HG02678 (cell line): ENCODE results near the gene HIVEP1.

ENCODE experiments used
- ATAC-seq: cut with Tn5 transposase; IDR thresholded peaks from one replicate; pipeline ENCODE4 v1.9.1; 2021; ENCODE audit warnings: mild to moderate bottlenecking, moderate library complexity; ENCODE audit not compliant: unreplicated experiment

The HIVEP1 gene

DNA sequence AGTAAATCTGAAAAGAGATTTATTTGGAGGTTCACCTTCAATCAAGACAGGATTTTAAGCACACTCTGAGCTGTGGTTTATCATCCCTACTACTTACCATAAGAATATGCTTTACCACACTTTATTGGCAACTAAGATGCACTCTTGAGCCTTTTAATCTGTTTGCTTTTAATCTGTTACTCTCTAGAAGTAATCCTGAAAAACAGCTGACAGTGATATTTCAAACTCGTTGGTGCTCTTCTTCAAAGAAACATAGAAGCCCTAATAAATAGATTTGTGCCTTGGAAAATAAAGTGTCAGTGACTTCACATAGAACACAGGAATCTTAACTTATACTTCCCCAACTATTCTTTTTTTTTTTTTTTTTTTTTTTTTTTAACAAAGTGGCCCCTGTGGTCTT, 102.9 kb downstream of the HIVEP1 start:
- no peak for ATAC-seq

DNA sequence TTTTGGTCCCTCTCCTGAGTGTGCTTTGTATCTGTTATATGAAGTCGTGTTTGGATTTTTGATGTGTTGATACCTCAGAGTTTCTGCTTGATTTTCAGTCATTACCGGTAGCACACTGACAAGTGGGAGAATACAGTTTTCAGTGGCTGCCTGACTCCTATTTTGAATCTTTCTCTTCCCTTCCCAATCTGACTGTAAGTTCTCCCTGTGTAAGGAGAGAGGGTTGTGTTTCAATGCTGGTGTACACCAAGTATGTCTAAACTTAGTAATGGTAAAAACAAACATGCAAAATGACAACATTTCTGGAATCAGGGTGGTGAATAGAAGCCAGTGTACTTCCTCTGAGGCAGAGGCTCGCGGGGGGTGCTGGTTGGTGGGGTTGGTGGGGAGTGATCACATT, 103.4 kb downstream of the HIVEP1 start:
- no peak for ATAC-seq

DNA sequence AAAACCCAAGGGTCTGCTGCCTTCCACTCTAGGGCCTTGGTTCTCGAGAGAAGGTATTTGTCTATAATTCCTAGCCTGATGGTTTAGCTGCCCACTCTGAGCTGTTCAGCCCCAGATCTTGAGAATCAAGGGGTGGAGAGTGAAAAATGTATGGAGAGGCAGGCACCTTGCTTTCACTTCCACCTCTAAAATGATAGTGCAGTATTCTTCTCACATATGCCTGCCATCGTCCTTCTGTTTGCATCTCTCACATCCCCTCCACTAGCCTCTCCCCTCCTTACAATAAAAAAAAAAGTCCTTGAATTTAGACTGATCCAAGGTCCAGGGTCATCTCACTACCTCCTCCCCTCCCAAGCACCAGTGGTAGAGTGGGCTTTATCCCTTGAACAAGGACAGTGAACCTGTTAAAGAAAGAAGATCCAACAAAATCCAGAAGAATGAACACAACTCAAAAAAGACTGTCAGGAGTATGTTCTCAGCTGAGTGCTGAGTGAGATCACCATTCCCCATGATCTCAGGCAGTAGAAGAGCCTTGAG, 104.2 kb downstream of the HIVEP1 start:
- ATAC-seq, result no peak

DNA sequence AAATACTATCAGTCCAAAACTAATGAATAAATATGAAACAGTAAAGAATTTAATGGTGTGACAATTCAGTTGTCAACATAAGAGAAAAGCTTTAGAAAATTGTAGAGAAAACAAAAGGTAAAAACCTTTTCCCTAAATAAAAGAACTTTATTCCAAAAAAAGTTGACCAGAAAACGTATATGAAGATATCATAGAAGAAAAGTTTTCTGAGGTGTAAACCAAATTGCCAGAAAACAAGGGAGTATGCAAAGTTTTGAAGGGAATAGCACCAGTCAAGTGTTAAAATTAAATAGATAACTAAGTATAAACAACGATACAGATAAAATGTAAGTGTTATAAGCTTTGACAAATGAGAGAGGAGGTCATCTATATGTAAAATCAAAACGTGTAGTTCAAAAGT, 104.9 kb downstream of the HIVEP1 start:
- no peak for ATAC-seq

DNA sequence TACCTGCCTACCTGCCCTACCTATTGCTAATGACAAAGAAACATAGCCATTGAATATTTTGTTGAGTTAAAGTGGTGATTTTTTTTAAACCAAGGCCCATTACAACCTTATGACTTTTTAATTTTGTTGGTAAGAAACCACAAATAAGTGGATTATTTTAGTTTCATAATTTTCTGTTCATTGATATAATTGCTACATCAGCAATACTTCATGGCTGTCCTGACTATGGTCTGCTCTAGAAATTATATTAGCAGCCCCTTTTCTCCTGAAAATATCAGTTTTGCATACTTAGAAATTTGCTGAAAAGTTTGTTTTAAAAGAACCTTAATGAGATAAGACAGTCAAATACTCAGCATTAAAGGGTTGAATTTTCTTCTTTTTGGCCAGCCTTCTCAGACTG, 106.5 kb downstream of the HIVEP1 start:
- no peak for ATAC-seq

DNA sequence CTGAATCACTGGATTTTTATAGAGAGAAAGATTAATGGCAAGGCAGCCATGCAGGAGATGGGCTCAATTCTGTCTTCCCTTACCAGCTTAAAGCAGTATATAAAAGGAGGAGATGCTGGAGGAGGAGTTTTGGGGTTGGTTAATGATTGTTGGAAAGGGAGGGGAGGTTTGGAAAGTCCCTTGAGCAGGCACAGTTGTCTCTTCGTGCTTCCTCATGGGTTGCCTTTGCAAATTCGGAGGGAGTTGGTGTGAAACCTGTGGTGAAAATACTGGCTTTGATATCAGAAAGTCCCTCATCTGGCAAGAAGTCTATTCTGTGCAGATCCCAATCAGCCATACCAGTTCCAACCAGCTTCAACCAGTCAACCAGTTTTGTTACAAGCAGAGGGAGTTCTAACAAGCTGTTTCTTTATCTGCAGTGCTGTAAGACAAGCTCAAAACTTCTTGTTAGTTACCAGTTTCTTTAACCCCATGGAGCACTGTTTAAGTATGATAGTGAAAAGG, 107.0 kb downstream of the HIVEP1 start:
- ATAC-seq, result peak; percentile 75

DNA sequence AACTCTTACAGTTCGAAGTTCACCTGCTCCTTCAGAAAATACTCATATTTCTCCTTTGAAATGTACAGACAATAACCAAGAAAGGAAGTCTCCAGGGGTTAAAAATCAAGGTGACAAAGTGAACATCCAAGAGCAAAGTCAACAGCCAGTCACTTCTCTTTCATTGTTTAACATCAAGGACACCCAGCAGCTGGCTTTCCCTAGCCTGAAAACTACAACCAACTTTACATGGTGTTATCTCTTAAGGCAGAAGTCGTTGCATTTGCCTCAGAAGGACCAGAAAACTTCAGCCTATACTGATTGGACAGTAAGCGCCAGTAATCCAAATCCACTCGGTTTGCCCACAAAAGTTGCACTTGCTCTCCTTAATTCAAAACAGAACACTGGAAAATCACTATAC, 113.3 kb downstream of the HIVEP1 start:
- ATAC-seq, result no peak

DNA sequence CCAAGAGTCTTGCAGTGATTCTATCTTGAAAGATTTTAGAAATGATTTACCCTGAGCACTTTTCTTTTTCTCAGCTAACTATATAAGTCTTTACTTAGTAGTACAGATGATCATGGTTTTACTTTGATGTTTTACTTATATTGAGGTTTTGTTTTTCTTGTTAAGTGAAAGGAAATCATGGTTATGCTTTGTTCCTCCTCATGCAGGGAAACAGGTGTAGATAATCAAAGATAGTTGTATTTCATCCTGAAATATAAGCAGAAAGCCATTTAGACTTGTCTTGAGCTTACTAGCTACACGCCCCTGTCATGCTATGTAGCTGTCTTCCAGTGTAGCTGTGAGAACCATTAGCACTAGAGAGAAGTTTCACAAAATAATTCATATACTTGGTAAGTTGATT, 113.9 kb downstream of the HIVEP1 start:
- ATAC-seq, result no peak

DNA sequence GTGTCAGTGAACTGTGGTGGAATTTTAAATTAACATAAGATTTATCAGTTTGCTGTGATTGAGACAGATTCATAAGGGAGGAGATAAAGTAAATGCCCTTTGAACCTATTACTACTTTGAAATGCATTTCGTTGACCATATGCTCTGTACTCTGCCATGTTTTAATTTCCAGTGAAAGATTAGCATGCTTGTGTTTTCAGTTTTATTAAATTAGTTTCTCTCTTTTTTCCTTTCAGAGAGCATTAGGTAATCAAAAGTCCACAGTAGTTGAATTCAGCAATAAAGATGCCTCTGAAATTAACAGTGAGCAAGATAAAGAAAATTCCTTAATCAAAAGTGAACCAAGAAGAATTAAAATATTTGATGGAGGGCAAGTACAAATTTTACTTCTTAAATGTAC, 117.4 kb downstream of the HIVEP1 start:
- ATAC-seq, result no peak

DNA sequence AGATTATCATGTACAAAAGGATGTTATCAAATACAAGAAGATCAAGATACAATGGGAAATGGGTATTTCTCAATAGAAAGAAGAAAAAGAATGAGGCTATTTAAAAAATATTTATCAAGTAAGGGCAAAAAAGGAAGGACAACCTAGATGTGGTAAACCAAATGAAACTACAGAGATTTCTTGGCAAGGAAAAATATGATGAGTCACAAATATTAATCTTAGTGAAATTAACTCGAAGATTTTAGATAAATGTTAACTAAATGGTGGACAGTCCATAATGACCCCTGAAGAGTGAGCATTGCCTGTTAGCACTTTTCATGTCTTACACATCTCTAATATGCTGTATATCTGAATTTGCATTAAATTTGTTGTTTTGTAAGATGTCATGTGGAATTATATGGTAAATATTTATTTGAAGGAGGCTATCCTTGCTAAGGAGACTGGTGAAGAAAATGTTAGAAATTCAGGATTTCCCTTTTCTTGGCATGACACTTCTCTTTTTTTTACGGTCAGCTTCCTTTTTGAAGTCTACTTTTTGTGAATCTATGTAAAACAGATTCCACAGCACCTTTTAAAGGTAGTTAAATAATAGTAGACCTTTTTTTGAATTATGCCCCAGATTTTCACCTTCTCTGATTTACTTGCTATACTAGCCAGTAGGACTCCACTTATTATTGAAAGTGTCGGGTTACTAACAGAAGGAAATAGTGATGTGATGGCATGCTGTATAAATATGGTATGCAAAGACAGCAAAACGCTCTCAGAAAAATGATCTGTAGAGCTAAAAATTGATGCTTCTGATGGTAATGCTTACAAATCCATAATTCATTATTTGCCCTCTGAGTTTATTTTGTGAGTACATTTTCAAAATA, 120.5 kb downstream of the HIVEP1 start:
- ATAC-seq, result no peak

DNA sequence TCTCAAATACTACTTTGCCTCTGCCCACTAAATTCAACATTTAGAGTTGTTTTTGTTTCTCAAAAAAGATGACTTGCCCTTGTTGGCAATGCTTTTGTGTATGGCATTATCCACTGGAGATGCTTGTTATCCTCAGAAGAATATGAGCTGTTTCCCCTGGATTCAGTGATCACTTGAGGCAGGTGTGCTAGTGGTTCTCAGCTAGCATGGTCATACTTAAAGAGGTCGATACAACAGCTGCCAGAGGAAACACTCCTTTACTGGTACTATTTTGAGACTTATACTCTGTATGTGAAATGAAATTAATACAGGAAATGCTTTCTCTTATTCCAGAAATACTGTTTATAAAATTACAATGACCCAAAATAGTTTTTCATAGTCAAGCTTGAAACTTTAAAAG, 122.5 kb downstream of the HIVEP1 start:
- no peak for ATAC-seq

DNA sequence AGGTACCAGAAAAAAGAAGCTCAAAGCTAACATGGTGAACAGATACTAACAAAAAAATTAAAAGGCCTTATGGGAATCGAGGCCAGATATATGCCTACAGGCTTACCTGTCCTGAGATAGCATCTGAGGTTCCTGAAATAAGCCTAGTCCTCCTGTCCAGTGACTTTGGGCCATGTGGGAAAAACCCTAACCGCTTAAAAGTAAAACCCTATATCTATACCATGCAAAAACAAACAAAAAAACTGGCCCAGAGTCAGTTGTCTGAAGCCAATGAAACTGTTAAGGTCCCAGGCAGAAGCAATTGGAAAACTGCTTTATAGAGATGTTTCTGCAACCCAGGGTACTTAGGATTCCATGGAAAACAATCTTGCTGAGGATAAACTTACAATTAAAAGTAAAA, 122.9 kb downstream of the HIVEP1 start:
- no peak for ATAC-seq

DNA sequence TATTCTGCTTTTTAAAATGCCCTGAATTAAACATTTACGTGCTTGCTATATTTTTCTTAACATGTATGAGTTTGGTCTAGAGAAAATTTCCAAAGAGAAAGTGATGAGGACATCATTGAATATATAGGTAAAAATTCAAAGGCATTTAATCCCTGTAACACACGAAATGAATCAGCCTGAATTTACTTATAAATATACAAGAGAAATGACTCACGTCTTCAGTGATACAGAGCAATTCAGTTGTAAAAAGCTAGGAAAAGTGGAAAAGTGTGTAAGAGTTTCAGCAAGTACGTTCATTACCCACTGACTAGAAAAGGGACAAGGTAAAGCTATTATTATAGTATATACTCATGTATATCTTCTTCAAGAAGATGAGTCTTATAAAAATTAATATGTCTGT, 124.8 kb downstream of the HIVEP1 start:
- ATAC-seq, result no peak

DNA sequence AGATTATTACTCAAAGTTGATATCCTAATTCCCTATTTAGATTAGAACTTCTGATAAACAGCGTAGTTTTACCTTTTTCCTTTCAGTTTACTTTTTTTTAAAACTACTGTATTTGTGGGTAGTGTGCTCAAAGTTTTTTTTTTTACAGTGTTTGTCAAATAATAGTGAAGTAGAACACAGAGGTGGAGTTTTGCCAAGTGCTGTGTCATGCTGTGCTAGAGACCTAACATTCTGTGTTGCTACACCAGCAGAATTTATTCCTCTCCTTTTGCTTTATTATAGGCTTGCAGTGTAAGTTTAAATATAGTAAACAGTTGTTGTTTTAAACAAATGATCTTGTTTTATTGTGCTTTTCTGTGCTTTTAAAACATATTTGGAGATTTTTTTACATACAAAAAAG, 125.4 kb downstream of the HIVEP1 start:
- no peak for ATAC-seq

DNA sequence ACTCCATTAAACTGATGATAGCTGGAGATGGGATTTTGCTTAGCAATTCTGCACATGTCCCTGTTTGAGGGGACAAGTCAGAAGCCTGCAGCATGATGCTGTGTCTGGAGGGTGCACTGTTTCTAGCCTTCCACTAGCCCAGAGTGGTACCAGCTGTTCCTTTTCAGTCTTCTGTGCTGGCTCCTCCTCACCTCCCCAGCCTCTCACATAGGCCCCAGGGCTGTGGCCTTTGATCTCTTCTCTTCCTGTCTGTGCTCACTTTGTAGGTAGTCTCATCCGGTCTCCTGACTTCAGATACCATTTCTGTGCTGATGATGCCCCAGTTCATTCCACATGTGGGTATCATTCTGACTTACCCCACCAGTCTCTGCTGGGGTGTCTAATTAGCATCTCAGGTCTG, 126.3 kb downstream of the HIVEP1 start:
- ATAC-seq, result no peak

DNA sequence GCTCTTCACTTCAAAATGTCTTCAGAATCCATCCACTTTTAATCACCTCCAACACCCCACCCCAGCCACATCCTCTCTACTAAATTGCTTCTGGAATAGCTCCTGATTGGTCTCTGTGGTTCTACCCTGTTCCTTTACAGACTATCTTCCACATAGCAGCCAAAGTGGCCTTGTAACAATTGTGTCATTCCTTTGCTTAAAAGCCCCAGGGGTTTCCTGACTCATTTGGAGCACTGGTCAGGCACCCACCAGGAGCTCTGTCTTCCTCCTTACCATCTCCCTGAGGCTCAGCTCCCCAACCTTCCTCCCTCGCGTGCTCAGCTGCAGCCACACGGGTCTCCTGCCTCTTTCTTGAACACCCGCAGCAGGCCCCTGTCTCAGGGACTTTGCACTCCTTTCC, 126.8 kb downstream of the HIVEP1 start:
- no peak for ATAC-seq

DNA sequence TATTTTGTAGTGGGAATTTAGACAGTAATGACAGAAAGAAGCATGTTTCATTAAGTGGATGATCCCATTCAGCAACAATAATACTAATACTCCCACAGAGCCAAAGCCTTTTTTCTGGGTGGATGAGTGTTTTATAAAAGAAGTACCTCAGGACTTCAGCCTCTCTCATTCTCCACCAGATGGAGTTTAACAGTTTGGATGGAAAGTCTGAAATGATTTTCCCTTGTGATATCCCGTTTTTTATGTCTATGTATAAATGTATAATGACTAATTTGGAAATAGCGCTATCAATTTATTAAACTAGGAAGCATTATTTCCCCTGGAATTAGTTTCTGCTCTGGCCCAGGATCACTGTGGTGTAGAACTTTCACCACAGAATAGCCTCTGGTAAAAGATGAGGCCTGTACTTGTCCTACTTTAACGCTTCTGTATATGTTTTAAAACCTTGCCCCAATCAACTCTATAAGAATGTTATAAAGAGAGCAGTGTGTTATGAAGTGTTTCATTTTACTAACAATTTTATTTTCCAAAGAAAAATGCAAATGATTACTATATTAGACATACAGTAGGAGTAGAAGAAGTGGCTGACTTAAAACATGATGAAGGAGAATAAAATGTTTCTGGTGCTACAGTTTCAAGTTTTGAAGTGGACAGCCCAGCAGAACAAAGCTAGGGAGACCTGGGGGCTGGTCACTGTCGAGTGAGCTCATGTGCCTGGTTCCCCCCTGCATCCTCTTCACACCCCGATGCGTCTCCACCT, 135.6 kb downstream of the HIVEP1 start:
- ATAC-seq, result no peak

DNA sequence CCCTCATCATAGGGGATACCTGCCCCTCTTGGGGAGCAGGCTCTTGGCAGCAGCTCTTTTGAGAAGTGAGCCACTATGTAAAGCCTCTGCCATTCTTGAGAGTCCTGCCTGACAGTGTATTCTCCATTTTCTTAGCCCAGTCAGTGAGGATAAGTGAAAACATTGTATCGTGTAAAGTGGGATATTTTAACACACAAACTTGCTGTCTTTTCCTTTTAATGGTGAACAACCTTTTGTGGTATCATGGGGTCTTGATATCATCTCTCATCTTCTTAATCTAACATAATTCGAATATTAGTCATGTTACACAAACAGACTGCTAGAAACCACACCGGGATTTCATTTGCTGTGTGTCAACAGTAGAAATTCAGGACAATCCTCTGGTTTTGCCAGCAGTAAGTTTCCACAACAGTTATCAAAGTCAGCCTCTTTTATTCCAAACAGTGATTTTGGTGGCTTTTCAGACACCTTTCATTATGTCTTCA, 136.2 kb downstream of the HIVEP1 start:
- no peak for ATAC-seq

DNA sequence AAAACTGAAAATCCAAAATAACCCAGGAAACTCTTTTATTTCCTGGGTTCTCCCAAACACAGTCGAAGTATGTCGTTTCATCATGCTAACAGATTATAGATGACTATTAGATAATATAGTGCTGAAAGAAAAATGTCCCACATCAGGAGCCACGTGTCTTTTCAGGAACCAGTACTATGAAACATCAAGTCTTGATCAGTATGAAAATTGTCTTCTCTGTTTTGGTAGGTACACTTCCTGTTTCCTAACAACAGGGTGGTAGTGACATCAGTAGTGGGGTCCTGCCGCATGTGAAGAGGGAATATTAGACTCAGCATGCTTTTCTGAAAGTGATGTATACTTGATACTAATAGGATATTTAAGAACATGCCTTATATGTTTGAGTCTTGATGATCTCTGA, 136.7 kb downstream of the HIVEP1 start:
- no peak for ATAC-seq

DNA sequence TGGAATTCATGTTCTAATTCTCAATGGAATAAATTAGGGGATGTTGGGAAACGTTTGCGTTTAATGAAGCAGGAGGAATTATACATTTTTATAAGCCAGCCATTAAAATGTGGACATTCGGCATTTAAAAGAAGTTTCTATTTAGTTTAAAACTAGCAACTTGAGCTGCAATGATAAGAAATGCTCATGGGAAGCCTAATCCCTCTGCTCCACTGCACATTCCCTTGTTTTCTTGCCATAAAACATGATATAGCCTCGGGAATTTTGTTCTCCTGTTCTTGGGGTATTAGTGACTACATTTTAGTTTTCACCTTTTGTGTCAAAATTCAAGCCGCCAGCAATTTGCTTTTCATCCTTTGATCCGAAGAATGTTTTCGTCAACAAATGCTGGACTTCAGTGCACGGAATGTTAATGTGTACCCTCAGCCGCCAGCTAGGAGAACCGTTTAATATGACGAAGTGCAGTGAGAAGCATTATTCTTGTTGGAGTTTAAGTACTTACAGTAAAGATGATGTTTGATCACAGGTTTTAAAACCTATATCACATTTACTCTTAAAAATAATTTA, 137.9 kb downstream of the HIVEP1 start:
- ATAC-seq, result no peak

DNA sequence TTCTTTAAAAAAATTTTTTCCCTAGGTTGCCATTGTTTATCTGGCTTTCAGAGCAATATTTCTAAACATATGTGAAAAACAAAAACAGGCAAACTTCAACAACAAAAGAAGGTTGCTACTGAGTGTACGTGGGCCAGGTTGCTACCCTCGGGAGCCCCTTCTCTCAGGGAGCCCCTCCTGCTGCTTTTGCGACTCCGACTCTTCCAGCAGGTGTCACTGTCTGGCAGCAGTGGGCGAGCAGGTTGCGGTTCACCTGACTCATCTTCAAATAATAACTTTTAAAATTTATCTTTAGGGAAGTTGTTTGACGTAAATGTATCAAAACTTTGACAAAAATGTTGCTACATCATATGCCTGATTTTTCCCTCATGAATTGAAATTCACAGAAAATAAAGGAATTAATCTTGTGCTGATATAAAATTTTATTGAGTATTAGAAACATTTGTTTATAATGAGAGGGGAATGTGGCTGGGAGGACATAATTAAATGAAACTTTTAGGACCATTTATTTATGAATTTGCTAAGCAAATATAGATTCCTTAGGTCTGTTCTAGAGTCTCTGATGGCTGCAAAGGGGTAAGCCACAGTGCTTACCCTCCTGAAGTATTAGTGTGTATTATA, 138.8 kb downstream of the HIVEP1 start:
- ATAC-seq, result no peak
